HepG2 (cell line): ENCODE measurements around the gene RPRD1A. TPM values are rescaled to one million over a fixed set of nuclear protein-coding genes. Genes with fewer than 3 reads are reported as not detected.
A peak's percentile ranks its signal among the peaks of the same experiment; 100 is the strongest.

Experiments
- CCDC6 ChIP-seq: sonication (generic); formaldehyde crosslinking; IDR thresholded peaks from 2 replicates; pipeline ENCODE4 v1.8.1; 2022; ENCODE audit warnings: mild to moderate bottlenecking, missing genetic modification reagents, moderate library complexity
- CTCF ChIP-seq: sonication (generic); formaldehyde crosslinking; IDR thresholded peaks from 2 replicates; pipeline ENCODE4 v1.5.0; 2020; ENCODE audit warnings: mild to moderate bottlenecking, missing genetic modification reagents, moderate library complexity
- GFI1 ChIP-seq: sonication (generic); formaldehyde crosslinking; IDR thresholded peaks from 2 replicates; pipeline ENCODE4 v1.5.0; 2020; ENCODE audit warnings: missing genetic modification reagents, mild to moderate bottlenecking, borderline replicate concordance
- IRX3 ChIP-seq: sonication (generic); formaldehyde crosslinking; IDR thresholded peaks from 2 replicates; pipeline ENCODE4 v1.8.1; 2023; ENCODE audit warnings: mild to moderate bottlenecking, low read depth, missing genetic modification reagents, borderline replicate concordance
- KLF15 ChIP-seq: sonication (generic); formaldehyde crosslinking; IDR thresholded peaks from 2 replicates; pipeline ENCODE4 v1.8.1; 2023; ENCODE audit warnings: borderline replicate concordance, mild to moderate bottlenecking, inconsistent platforms, missing genetic modification reagents, mixed read lengths
- MYPOP ChIP-seq: sonication (generic); formaldehyde crosslinking; IDR thresholded peaks from 2 replicates; pipeline ENCODE4 v1.8.1; 2023; ENCODE audit warnings: mild to moderate bottlenecking, moderate library complexity, missing genetic modification reagents
- NFKBIZ ChIP-seq: IDR thresholded peaks from 2 replicates; pipeline ENCODE4 v1.6.1; 2018; ENCODE audit warnings: missing genetic modification reagents, missing compliant biosample characterization
- NR2F1 ChIP-seq, 2 experiments: fragments of 450-650 bp in 1 of 2; formaldehyde crosslinking in 1 of 2; IDR thresholded peaks; 2 replicates each; pipeline versions ENCODE4 v1.5.0 to v1.6.1; 2016 to 2020; ENCODE audit warnings: mild to moderate bottlenecking in 1 of 2, missing compliant biosample characterization in 1 of 2, missing genetic modification reagents in 1 of 2, moderate library complexity in 1 of 2
- THYN1 ChIP-seq: sonication (generic); formaldehyde crosslinking; IDR thresholded peaks from 2 replicates; pipeline ENCODE4 v1.8.1; 2023; ENCODE audit warnings: low read depth, mild to moderate bottlenecking, moderate library complexity, missing genetic modification reagents, borderline replicate concordance
- ZNF260 ChIP-seq: sonication (generic); formaldehyde crosslinking; IDR thresholded peaks from 2 replicates; pipeline ENCODE4 v1.4.0; 2020; ENCODE audit warnings: missing genetic modification reagents, low read depth, mild to moderate bottlenecking, borderline replicate concordance
- ZNF33B ChIP-seq: sonication (generic); formaldehyde crosslinking; IDR thresholded peaks from 2 replicates; pipeline ENCODE4 v1.5.1; 2020; ENCODE audit warnings: mild to moderate bottlenecking, missing genetic modification reagents
- polyA plus RNA-seq, 8 experiments: library from polyadenylated mRNA; depleted of rRNA in 3 of 8; stranded (reverse) in 7 of 8; unstranded in 1 of 8; fragments of >200 nt; fragmentation: Illumina TruSeq in 4 of 8; extraction: Trizol in 4 of 8; gene quantifications; 2 replicates each; pipeline versions ENCODE4 v1.2.1 to v1.2.3, GENCODE V29; 2011 to 2016; ENCODE audit warnings: low read depth in 4 of 8, missing spikeins in 1 of 8, mixed read lengths in 1 of 8; ENCODE audit not compliant: insufficient read depth in 1 of 8
- total RNA-seq, 5 experiments: library from RNA; depleted of rRNA; stranded (reverse); fragments of >200 nt; fragmentation: Illumina TruSeq; extraction: Trizol; gene quantifications; 2 replicates each; pipeline ENCODE4 v1.2.3, GENCODE V29; 2016; ENCODE audit warnings: low read depth in 1 of 5

The RPRD1A gene
- total and polyA plus RNA-seq, 2 of the 13 experiments (the other 11 are each of a cell fraction or from before 2014, with no cell fraction given), result 42.5 to 78.2 TPM

DNA sequence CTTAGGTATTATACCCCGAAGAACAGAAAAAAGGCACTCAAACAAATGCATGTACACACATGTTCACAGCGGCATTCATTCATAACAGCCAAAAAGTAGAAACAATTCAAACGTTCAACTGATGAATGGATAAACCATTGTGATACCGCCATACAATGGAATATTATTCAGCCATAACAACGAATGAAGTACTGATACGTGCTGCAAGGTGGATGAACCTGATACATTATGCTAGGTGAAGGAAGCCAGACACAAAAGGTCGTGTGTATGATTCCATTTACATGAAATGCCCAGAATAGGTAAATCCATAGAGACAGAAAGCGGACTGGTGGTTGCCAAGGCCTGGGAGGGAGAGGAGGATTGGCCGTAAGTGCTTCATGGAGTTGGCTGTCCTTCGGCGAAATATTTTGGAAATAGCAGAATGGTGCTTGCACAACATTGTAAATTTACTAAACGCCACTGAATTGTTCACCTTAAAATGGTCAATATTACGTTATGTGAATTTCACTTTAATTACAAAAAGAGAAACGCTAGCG lies 95.6 kb downstream of the RPRD1A start (continued):
- TF ChIP-seq THYN1, result peak; percentile 13; the same call in 1 of the 2 replicates
- no peak for TF ChIP-seq CTCF (CRISPR knock-in tag)
- TF ChIP-seq CCDC6, result peak; percentile 8; the same call in 1 of the 2 replicates
- TF ChIP-seq MYPOP (CRISPR knock-in tag), result no peak
- no peak for TF ChIP-seq ZNF260 (CRISPR knock-in tag)
- TF ChIP-seq IRX3 (CRISPR knock-in tag), result no peak
- TF ChIP-seq GFI1 (CRISPR knock-in tag), result 0 out of 2 replicates have a peak, but pooled peaks have one; percentile 3
- TF ChIP-seq NR2F1 (CRISPR knock-in tag; IDR thresholded peaks at IDR 0.05), result no peak
- 0 out of 2 replicates have a peak, but pooled peaks have one; percentile 14 for TF ChIP-seq ZNF33B
- TF ChIP-seq KLF15 (CRISPR knock-in tag), result 0 out of 2 replicates have a peak, but pooled peaks have one; percentile 1
- no peak for TF ChIP-seq NFKBIZ (CRISPR knock-in tag)
